Uterus (tissue), 4 donors: Measurements from ENCODE around the gene RAPGEF2. TPM values are rescaled to one million over a fixed set of nuclear protein-coding genes. Genes with fewer than 3 reads are reported as not detected.

Source experiments
- DNase-seq, 2 donors: peaks; one replicate each; pipeline ENCODE4 v3.0.0-alpha.2; 2019 to 2020
- H3K27ac ChIP-seq, 2 donors: fragments of 200-600 bp; sonication (generic); 1 replicate in 1 of 2; 2 replicates in 1 of 2; pipeline ENCODE4 v1.5.1; 2016 to 2018
- H3K27me3 ChIP-seq, 2 donors: fragments of 200-600 bp; sonication (generic); one replicate each; pipeline ENCODE4 v1.5.1; 2018 to 2019; ENCODE audit warnings: control low read depth in 1 of 2
- H3K36me3 ChIP-seq, 2 donors: fragments of 200-600 bp; sonication (generic); one replicate each; pipeline ENCODE4 v1.5.1; 2019; ENCODE audit warnings: control low read depth in 1 of 2
- H3K4me1 ChIP-seq, 2 donors: fragments of 200-600 bp; sonication (generic); one replicate each; pipeline ENCODE4 v1.5.1; 2018 to 2019; ENCODE audit warnings: control low read depth in 1 of 2
- H3K4me3 ChIP-seq, 2 donors: fragments of 200-600 bp; sonication (generic); 1 replicate in 1 of 2; 2 replicates in 1 of 2; pipeline ENCODE4 v1.5.1; 2018 to 2019; ENCODE audit warnings: mild to moderate bottlenecking in 1 of 2
- H3K9me3 ChIP-seq, 2 donors: fragments of 200-600 bp; sonication (generic); one replicate each; pipeline ENCODE4 v1.5.1; 2019; ENCODE audit warnings: control low read depth in 1 of 2
- CTCF ChIP-seq, 4 experiments: fragments of 200-600 bp in 2 of 4; fragments of 450-650 bp in 2 of 4; sonication (generic) in 2 of 4; IDR thresholded peaks; one replicate each; pipeline ENCODE4 v1.5.1; 2016 to 2019; ENCODE audit warnings: antibody characterized with exemption in 4 of 4, mild to moderate bottlenecking in 2 of 4, moderate library complexity in 1 of 4
- POLR2A ChIP-seq, 2 donors: fragments of 450-650 bp; IDR thresholded peaks; one replicate each; pipeline ENCODE4 v1.6.1; 2016; ENCODE audit warnings: antibody characterized with exemption in 2 of 2, mild to moderate bottlenecking in 1 of 2, moderate library complexity in 1 of 2
- intact Hi-C: fragments of 100-400 bp; cut with DNase I; formaldehyde crosslinking; loops from one replicate; pipeline ENCODE4 v1.15.1; 2023; ENCODE audit warnings: low total_unique reads
- total RNA-seq, 4 donors: library from RNA; depleted of rRNA in 3 of 4; stranded (reverse); fragments of >200 nt in 3 of 4; gene quantifications; one replicate each; pipeline versions ENCODE4 v1.1.0 to v1.2.4, GENCODE V29; 2014 to 2023
- donor health status: DM: yes; HTN: yes; CAD: no.

The RAPGEF2 gene
- total RNA-seq, 4 donors from 2014 or later = 27.9 to 61.4 (median 40.5) TPM

DNA sequence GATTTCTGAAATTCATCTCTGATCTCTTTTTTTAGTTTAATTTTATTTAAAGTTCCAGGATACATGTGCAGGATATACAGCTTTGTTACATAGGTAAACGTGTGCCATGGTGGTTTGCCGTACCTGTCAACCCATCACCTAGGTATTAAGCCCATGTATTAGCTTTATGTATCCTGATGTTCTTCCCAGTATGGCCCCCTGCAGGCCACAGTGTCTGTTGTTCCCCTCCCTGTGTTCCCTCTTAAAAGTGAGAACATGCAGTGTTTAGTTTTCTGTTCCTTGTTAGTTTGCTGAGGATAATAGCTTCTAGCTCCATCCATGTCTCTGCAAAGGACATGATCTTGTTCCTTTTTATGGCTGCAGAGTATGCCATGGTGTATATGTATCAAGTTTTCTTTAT, 153.2 kb downstream of the RAPGEF2 start:
- H3K9me3 ChIP-seq = no peaks in the 10 kb centered on the region
- no peak overlapping the region for H3K27ac ChIP-seq
- H3K27me3 ChIP-seq = no peaks in the 10 kb centered on the region
- intact Hi-C loops = no loop called here
- no peaks in the 10 kb centered on the region for H3K4me1 ChIP-seq
- H3K4me3 ChIP-seq = no peak overlapping the region
- no peaks in the 10 kb centered on the region for H3K36me3 ChIP-seq
- no peak for DNase-seq
- no peak for TF ChIP-seq CTCF (IDR thresholded peaks at IDR 0.05)
- no peak for TF ChIP-seq POLR2A (IDR thresholded peaks at IDR 0.05)

DNA sequence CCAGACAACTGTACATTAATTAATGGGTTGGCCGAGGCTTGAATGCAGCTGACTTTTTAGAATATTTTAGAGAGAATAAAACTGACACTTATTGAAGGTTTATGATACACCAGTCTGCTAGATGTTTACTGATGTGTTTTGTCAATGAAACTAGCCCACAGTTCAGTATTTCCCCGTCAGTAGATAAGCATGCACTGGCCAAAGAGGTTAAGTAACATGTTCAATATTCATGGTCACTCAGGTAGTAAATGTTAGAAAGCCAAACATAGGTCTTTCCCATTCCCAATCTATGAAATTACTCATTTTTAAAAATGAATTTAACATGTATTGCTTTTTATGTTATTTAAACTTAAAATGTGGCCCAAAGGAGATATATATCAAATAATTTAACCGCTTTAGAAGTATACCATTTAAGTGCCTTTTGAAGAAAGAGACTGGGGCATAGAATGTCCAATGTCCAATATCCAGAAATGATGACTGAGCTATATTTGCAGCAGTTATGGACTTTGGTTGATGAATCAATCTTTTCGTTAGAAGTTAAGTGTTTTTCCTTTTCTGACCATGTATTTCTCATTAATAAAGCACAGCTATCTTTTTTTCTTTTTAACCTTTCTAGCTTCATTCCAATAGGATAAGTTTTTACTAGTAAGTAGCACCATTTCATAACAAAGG, 156.1 kb downstream of the RAPGEF2 start:
- no peak overlapping the region for H3K27ac ChIP-seq
- no peak for TF ChIP-seq POLR2A (IDR thresholded peaks at IDR 0.05)
- no peak for TF ChIP-seq CTCF (IDR thresholded peaks at IDR 0.05)
- H3K4me3 ChIP-seq = no peak overlapping the region
- no peaks in the 10 kb centered on the region for H3K9me3 ChIP-seq
- no peaks in the 10 kb centered on the region for H3K27me3 ChIP-seq
- no peaks in the 10 kb centered on the region for H3K36me3 ChIP-seq
- H3K4me1 ChIP-seq = no peaks in the 10 kb centered on the region
- no peak for DNase-seq
- intact Hi-C loops = no loop called here

DNA sequence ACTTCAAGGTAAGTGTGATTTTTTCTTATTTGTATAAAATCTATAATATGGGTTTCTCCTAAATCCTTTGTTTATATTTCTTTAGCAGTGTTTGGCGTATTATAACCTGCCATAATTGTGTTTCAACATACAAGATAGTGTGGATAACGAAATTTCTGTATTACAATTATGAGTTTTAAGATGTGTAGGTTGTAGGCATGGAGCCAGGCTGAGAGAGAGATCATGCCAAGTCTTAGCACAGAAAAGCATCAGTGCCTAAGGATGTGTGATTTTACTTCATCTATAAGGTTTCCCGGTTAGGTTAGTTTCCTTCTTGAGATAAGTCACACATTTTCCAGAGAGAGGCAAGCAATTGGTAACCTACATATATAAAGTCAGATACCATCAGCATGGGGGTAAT, 161.2 kb downstream of the RAPGEF2 start:
- Histone ChIP-seq H3K4me3 (no peak overlapping the region), H3K27ac (no peak overlapping the region), H3K27me3 (no peaks in the 10 kb centered on the region), H3K36me3 (no peaks in the 10 kb centered on the region), H3K4me1 (no peaks in the 10 kb centered on the region), H3K9me3 (no peaks in the 10 kb centered on the region)
- no peak for DNase-seq
- intact Hi-C loops = no loop called here
- TF ChIP-seq CTCF (IDR thresholded peaks at IDR 0.05) (no peak), POLR2A (IDR thresholded peaks at IDR 0.05) (no peak)

GRCh38 chr4:159266981-159267868, 164.3 kb downstream of the RAPGEF2 start:
- H3K4me1 ChIP-seq = no peaks in the 10 kb centered on the region
- TF ChIP-seq POLR2A (IDR thresholded peaks at IDR 0.05) (no peak), CTCF (IDR thresholded peaks at IDR 0.05) (no peak)
- H3K9me3 ChIP-seq = no peaks in the 10 kb centered on the region
- no peak for DNase-seq
- H3K4me3 ChIP-seq = no peak overlapping the region
- H3K27me3 ChIP-seq = no peaks in the 10 kb centered on the region
- intact Hi-C loops = no loop called here
- no peak overlapping the region for H3K27ac ChIP-seq
- no peaks in the 10 kb centered on the region for H3K36me3 ChIP-seq

DNA sequence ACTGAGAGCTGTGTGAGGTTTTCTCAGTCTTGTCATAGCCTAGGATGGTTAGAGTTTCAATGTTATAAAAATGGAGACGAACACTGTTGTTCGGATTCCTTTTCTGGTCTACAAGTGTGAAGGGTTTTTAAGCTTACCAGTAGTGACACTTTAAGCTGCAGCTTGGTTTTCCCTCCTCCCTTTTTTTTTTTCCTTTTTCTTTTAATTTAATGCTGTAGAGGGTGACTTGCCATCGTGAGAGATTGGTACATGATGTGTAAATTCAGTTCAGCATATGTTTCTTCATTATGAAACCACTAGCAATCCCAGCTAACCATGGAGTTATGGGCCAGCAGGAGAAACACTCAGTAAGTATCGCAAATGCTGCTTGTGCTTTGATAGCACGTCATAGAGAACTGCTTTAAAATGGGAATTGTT, 165.0 kb downstream of the RAPGEF2 start:
- no peaks in the 10 kb centered on the region for H3K27me3 ChIP-seq
- DNase-seq = no peak
- no peaks in the 10 kb centered on the region for H3K36me3 ChIP-seq
- intact Hi-C loops = no loop called here
- no peaks in the 10 kb centered on the region for H3K4me1 ChIP-seq
- H3K27ac ChIP-seq = no peak overlapping the region
- no peaks in the 10 kb centered on the region for H3K9me3 ChIP-seq
- no peak for TF ChIP-seq CTCF (IDR thresholded peaks at IDR 0.05)
- TF ChIP-seq POLR2A (IDR thresholded peaks at IDR 0.05) = no peak
- no peak overlapping the region for H3K4me3 ChIP-seq
